ENCODE results near the gene NGRN.

NGRN gene, protein sequence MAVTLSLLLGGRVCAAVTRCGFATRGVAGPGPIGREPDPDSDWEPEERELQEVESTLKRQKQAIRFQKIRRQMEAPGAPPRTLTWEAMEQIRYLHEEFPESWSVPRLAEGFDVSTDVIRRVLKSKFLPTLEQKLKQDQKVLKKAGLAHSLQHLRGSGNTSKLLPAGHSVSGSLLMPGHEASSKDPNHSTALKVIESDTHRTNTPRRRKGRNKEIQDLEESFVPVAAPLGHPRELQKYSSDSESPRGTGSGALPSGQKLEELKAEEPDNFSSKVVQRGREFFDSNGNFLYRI

DNA sequence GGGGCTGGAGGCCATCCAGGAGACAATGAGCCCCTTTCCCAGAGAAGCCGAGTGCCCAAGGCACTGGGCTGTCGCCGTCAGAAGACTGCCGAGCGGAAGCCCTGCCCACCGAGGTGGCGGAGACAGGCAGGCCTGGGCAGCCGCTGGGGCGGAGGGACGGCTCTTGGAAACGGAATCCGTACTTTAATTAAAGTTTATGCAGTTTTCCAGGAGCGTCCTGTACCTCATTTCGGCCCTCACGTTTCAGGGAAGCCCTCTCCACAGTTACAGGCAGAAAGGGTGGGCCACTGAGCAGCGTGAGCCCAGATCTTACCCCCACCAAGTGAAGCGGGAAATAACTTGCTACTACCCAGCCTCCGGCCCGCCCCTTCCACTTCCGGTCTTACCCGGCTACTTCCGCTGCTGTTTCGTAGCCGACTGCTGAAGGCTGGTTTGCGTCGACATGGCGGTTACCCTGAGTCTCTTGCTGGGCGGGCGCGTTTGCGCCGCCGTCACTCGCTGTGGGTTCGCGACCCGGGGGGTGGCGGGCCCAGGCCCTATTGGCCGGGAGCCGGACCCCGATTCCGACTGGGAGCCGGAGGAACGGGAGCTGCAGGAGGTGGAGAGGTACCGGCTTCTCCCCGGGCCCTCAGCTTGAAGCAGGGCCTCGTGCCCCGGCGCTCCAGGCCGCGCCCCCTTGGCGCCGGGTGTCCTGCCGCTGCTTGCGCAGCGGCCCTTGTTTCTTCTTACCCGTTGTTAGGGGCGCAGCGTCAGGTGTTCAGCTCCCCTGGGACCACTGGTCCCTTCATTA lies at the start of gene NGRN:
NGRN (plus strand) TSS at position 402 of the 790 bp plus-strand sequence; CDS start at position 443, 41 bp downstream.
- DNase-seq, result peak; percentile 86

DNA sequence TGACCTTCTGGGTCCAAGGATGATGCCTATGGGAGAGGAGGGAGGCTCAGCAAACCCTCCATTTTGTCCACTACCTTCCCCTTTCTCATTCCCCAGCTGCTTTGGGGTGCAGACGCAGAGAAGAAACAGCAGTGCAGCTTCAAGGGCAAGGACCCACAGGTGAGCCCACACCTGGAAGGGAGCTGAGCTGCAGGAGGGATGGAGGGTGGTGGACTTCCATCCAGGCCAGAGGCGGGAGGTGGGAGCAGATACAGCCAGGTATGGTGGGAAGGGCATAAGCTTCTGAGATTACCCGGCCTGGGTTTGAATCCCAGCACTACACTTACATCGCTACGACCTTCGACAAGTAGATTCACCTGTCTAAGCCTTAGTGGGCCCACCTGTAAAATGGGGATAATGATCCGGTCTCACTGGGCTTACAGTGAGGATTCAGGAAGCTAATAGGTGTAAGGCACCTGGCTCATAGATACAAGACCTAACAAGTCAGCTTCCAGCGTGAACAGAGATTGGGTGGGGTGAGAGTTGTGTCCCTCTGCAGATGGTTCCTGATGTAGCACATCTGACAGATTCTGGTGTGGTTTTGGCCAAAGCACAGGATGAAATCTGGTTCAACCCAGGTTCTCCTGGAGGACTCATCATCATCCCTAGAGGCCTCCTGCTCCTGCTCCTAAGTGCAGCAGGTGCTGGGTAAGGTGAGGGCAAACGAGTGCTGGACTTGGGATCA lies 47.6 kb upstream of the NGRN start:
- DNase-seq, result no peak

DNA sequence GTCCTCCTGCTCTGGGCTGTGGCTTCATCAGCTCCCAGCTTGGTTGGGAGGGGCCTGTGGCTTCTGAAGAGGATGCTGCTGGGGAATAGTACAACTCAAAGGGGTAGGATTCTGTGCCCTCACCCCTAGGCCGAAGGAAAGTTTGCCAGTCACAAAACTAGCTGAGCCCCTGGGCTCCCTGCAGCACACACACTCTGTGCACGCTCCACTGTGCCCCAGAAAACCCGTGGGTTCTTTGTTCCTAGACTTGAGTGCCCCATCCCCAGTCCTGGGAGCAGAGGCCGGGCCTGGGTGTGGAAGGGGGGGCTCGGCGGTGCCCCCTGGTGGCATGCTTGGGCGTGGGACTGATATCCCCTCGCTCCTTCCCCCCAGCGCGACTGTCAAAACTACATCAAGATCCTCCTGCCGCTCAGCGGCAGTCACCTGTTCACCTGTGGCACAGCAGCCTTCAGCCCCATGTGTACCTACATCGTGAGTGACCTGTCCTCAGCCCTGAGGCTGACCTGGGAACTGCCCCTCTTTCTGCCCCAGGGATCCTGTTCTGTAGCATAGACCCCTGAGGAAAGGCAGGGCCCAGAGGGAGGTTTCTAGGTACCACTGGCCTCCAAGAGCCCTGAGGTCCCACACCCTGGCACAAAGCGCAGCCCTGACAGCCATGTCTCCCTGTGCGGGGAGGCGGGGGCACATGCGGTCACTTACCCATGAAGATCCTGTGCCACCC lies 45.9 kb upstream of the NGRN start:
- DNase-seq, result no peak

DNA sequence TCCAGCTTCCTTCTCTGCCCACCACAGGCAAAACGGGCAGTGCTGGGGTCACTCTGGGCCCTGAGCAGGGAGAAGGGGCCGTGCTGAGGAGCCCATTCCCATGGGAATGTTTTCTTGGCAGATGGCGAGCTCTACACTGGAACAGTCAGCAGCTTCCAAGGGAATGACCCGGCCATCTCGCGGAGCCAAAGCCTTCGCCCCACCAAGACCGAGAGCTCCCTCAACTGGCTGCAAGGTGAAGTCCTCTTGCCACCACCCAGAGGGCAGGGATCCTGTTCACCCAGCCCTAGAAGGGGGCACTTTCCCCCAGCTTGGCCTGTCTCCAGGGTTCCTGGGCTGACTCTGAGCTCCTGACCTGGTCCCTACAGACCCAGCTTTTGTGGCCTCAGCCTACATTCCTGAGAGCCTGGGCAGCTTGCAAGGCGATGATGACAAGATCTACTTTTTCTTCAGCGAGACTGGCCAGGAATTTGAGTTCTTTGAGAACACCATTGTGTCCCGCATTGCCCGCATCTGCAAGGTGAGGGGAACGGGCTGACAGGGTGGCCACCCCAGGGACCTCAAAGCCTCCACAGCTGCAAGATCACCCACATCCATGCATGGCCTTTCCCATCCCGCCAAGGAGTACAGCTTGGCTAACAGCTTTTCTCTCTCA lies 44.1 kb upstream of the NGRN start:
- DNase-seq, result peak; percentile 22

DNA sequence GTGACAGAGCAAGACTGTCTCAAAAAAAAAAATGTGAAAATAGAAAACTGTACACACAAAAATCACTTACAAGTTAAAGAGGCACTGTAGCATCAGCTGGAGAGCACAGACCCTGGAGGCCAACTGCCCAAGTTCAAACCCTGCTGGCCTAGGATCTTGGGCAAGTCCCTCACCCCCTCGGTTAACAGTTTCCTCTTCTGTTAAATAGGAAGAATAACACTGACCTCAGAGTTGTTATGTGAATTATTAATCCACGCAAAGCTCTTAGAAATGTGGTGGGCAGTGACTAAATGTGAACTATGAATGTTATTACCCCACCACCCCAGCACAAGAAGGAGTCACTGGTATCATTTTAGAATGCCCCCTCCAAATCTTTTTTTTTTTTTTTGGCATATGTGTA lies 42.9 kb upstream of the NGRN start:
- no peak for DNase-seq

DNA sequence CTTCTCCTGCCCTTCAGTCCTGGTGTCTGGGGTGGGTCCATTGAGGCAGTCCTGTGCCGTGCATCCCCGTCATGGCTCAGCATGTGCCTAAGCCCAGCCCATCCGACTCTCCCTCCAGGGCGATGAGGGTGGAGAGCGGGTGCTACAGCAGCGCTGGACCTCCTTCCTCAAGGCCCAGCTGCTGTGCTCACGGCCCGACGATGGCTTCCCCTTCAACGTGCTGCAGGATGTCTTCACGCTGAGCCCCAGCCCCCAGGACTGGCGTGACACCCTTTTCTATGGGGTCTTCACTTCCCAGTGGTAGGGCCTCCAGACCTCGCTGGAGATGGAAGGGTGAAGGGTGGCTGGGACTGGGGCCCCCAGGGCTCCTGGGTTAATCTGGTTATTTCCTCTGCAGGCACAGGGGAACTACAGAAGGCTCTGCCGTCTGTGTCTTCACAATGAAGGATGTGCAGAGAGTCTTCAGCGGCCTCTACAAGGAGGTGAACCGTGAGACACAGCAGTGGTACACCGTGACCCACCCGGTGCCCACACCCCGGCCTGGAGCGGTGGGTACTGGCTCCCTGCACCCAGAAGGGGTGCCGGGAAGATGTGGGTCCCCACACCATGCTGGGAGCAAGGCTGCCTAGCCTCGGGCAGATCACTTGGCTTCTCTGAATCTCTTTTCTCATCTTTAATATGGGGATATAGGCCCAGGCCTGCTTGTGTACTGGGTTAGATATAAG lies 41.9 kb upstream of the NGRN start:
- DNase-seq, result no peak

DNA sequence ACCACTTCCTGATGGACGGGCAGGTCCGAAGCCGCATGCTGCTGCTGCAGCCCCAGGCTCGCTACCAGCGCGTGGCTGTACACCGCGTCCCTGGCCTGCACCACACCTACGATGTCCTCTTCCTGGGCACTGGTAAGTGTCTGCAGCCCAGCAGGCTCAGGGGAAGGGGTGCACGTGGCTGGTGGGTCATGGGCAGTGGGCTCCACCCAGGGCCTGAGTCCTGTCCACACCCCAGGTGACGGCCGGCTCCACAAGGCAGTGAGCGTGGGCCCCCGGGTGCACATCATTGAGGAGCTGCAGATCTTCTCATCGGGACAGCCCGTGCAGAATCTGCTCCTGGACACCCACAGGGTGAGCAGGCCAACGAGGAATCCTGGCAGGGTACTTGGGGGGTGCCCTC lies 40.4 kb upstream of the NGRN start:
- DNase-seq, result no peak

DNA sequence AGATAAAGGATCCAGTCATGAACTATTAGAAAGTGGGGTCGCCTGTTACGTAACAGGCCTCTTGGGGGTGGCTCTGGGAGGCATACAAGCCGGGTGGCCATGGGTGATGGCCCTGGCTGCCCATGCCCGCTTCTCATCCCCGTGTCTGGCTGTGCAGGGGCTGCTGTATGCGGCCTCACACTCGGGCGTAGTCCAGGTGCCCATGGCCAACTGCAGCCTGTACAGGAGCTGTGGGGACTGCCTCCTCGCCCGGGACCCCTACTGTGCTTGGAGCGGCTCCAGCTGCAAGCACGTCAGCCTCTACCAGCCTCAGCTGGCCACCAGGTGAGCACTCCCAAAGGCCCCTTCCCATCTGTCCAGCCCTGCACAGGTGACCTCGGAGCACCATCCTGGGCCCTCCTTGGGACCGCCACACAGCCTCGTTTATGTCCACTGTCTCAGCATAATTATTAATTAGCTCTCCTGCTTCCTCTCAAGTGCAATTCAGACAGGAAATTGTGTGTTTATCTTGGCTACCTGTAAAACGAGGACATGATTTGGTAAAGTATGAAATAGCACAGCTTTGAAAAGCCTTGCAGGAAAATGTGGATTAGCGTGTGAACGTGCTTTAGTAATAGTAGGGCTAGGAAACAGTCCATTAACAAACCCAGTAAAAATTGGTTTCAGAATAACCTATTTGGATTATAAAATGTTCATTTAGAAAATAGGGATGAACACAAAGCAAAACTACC lies 39.8 kb upstream of the NGRN start:
- peak; percentile 79 for DNase-seq

DNA sequence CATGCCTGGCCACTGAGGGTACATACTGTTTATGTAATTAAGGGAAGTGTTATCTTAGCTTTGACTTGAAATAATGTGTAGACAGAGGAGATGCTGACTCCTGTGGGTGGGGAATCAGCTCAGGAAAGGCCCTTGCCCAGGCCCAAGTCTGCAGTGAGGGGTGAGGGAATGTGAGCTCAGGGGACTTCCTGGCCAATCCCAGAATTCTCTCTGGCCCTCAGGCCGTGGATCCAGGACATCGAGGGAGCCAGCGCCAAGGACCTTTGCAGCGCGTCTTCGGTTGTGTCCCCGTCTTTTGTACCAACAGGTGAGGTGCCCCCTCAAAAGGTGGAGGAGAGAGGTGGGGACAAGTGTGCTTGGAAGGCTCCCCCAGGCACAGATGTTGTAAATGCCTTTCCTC lies 38.1 kb upstream of the NGRN start:
- DNase-seq, result no peak

DNA sequence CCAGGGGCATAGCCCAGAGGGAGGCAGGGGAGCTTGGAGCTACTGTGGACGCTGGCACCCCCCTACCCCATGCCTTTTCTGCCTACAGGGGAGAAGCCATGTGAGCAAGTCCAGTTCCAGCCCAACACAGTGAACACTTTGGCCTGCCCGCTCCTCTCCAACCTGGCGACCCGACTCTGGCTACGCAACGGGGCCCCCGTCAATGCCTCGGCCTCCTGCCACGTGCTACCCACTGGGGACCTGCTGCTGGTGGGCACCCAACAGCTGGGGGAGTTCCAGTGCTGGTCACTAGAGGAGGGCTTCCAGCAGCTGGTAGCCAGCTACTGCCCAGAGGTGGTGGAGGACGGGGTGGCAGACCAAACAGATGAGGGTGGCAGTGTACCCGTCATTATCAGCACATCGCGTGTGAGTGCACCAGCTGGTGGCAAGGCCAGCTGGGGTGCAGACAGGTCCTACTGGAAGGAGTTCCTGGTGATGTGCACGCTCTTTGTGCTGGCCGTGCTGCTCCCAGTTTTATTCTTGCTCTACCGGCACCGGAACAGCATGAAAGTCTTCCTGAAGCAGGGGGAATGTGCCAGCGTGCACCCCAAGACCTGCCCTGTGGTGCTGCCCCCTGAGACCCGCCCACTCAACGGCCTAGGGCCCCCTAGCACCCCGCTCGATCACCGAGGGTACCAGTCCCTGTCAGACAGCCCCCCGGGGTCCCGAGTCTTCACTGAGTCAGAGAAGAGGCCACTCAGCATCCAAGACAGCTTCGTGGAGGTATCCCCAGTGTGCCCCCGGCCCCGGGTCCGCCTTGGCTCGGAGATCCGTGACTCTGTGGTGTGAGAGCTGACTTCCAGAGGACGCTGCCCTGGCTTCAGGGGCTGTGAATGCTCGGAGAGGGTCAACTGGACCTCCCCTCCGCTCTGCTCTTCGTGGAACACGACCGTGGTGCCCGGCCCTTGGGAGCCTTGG lies 37.4 kb upstream of the NGRN start:
- no peak for DNase-seq

DNA sequence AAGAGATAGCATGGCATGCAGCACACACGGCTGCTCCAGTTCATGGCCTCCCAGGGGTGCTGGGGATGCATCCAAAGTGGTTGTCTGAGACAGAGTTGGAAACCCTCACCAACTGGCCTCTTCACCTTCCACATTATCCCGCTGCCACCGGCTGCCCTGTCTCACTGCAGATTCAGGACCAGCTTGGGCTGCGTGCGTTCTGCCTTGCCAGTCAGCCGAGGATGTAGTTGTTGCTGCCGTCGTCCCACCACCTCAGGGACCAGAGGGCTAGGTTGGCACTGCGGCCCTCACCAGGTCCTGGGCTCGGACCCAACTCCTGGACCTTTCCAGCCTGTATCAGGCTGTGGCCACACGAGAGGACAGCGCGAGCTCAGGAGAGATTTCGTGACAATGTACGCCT lies 36.5 kb upstream of the NGRN start:
- DNase-seq, result no peak

DNA sequence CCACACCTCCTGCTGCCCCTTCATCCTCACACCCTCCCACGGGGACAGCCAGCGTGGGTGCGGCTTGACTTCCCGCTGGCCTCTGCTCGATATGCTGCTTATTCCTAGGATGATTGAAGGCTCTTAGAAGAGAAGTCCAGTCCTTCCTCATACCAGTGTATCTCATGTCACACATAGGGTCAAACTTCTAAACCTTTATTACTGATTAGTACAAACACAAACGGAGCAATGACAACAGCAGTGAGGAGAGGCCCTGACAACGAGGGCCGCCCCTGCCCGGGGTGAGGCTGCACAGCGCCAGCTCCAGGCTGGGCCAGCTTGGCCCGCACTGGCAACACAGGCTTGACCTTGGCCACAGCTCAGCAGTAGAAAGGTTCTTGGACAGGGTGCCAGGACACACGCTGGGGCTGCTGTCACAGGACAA lies 35.4 kb upstream of the NGRN start:
- no peak for DNase-seq

DNA sequence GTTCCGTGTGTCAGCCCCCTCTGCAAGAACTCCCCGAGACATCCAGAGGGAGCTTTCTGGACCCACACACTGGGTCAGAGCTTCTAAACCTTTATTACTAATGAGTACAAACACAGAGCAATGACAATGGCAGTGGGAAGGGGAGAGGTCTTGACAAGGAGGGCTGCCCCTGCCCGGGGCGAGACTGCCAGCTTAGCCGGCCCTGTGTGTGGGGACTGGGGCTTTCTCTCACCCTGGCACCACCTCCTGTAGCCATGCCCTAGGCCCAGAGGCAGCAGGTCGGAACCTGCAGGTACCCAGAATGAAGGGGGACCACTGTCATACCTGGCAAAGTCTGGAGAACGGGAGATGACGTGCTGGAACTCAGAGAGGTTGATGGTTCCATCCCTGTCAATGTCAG lies 34.9 kb upstream of the NGRN start:
- no peak for DNase-seq

DNA sequence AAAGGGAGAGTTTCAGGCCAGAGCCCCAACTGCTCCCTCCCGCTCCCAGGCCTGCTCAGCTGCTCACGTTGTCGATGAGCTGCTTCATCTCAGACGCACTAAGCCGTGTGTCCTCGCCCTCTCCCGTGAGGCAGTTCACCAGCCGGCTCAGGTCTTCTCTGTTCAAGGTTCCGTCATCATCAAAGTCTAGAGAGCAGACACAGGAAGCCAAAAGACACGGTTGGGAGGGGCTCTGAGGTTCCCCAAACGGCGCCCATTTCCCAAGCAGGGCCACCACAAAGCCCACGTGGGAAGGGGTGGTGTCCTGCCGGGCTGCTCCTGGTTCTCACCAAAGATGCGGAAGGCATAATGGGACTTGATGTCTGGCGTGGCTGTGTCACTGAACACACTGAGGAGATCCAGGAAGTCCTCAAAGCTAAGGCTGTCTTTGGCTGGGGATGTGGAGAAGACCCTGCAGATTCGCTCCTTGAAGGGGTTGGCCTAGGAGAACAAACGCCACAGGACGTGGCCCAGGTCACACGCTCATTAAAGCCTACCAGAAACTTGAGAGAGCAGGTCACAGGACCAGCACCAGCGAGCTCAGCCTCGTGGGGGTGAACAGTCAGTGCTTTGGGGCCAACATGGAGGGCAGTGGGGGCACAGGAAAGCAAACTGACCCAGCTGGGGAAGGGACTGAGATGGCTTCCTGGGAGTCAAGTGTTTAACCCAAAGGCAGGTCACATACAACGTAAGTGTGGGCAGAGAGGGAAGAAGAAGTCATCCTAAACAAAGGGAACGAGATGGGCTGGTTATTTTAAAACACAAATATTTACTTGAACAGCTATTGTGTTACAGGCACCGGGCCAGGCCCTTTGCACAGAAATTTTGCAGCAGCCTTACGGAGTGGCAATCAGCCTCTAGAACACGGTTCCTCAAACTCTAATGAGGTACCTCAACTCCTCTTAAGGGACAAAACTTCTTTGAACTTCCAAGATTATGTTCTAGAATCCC lies 34.1 kb upstream of the NGRN start:
- no peak for DNase-seq

DNA sequence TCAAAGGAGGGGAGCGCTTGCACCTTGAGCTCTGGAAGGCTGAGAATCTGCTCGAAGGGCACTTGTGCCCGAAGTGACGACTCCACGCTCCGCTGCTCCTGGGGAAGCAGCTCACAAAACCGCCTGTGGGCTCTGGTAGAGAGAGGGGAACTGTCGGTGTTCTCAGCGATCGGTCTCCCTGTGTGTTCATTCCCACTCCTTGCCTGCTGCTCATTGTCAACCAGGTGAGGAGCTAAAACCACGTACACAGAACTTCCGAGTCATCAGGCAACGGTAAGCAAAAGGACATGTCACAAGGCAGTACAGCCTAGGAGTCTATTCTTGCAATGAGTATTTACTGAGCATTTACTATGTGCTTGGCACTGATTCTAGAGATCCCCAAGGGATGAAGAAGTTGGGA lies 33.3 kb upstream of the NGRN start:
- DNase-seq, result no peak

DNA sequence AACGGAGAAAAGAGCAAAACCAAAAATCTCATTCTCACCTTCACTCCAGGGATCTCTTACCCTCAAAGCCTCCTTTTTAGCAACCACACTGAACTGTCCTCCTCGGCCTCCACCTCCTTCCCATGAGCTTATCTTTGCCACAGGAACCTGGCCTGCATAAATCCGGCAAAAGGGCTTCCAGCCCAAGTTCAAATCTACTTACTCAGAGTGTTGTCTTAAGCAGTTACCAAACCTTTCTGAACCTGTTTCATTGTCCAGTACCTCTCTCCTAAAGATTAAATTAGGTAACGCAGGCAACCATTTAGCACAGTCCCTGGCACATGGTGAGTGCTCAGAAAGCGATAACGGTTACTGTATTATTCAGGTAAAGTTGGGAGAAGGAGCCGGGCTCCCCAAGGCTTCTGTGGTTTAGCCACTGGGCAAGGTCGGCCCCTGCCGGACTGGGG lies 32.5 kb upstream of the NGRN start:
- DNase-seq, result no peak

DNA sequence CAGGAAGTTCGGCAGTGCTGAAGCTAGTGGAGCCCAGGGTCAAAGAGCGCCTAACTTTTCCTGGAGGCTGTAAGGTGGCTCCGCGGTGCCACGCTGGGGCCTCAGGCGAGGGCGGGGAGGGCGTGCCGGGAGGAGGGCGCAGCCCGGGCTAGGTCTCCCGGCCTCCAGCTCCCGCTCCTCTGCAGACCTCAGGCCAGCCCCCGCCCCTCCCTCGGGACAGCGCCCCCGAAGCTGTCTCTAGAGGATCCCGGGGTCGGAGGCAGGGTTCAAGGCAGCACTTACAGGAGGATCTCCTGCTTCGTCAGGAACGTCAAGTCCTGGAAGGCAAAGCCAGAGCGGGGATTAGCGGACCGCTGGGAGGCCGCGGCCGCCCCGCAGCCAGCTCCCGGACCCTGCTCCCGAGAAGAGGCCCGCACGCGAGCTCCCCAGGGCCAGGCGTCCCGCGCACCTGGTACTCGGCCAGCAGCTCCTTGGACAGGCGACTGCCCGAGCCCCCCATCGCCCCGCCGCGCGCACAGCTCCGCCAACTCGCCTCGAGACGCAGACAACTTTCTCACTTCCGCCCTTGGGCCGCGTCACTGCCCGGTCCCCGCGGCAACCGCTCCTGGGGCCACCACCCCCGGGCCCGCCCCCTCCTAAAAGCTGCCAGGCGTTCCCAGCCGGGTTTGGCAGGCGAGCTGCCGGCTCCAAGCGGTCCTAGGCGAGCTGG lies 31.9 kb upstream of the NGRN start, which contains the start of gene CIB1:
CIB1 (minus strand) TSS at position 555 of the 709 bp plus-strand sequence; CDS start at position 499, 56 bp downstream.
- peak; percentile 90 for DNase-seq

Data from NCI-H345 (cell line).